Dermis blood vessel endothelial cell (primary cell): ENCODE results near the gene RGPD8. TPM values are rescaled to one million over a fixed set of nuclear protein-coding genes. Genes with fewer than 3 reads are reported as not detected.
A peak's percentile ranks its signal among the peaks of the same experiment; 100 is the strongest.
"Not testable (repeated sequence)": the region's sequence is repeated elsewhere in the genome, so short reads cannot be mapped to it uniquely, and the experiment has no call there.

Experiments
- DNase-seq: peaks from one replicate; pipeline ENCODE4 v3.0.0; 2010
- total RNA-seq: library from RNA; depleted of rRNA; stranded (reverse); fragments of >200 nt; gene quantifications from 2 replicates; pipeline ENCODE4 v1.2.3, GENCODE V29; 2014

Gene RGPD8
- total RNA-seq = 10.5 and 16.2 TPM in 2 replicates

GRCh38 chr2:112433480-112433879, at the start of gene RGPD8:
Gene RGPD8, minus strand, starts transcription at chr2:112433645. Its CDS starts 192 bp downstream, at chr2:112433453.
- DNase-seq = peak; percentile 90

DNA sequence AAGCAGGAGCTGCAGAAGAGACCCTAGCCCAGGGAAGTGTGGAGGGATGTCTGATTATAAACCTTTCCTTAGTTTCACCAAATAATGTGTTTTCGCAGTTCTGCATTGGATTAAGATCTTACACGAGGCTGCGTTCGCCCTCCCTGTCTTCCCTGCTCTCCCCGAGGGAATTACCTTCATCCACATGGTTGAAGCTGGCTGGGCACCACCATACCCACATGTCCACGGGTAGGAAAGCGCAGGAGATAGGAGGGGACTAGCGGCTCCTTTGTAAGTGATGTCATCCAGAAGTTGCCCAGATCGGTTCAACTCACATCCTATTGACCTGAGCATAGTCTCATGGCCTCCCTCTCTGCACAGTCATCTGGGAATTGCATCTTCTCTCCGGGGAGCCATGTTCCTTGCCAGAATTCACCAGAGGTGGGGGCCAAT, 49.6 kb upstream of the RGPD8 start:
- peak; percentile 67 for DNase-seq

DNA sequence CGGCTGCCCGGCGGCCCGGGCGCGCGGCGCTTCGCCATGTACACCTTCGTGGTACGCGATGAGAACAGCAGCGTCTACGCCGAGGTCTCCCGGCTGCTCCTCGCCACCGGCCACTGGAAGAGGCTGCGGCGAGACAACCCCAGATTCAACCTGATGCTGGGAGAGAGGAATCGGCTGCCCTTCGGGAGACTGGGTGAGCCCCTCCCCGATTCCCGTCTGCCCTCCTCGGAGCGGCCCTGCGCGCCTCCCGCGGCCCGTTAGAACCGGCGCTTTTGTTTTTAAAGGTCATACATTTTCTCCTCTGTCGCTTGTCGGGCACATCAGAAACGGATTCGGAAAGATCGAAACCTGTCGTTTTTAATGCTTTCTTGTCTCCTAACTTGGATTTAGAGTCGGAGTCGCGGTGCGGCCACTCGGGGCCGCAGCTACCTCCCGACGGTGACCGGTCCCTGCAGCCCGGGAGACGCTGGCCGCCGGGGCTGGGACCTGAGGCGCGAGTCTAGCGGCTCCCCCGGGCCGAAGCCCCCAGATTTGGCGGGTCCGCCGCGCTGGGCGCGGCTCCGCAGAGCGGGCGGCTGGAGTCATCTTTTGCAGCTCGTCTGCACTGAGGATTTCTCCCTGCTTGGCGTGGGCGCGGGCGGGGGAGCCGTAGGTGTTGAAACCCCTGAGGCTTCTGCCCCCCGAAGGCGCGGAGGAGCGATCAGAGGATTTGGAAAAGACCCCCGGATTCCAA, 49.0 kb upstream of the RGPD8 start:
- DNase-seq = peak; percentile 59

- DNase-seq = peak; percentile 68
Observed at GRCh38 chr2:112481528-112482233, 48.2 kb upstream of the RGPD8 start, which contains the start of gene TTL. Gene TTL, plus strand, starts transcription at chr2:112482156. Its CDS starts 189 bp downstream, at chr2:112482345.

GRCh38 chr2:112481050-112481527, 47.6 kb upstream of the RGPD8 start:
- DNase-seq = peak; percentile 90

GRCh38 chr2:112480530-112481049, 47.1 kb upstream of the RGPD8 start:
- DNase-seq = peak; percentile 7

DNA sequence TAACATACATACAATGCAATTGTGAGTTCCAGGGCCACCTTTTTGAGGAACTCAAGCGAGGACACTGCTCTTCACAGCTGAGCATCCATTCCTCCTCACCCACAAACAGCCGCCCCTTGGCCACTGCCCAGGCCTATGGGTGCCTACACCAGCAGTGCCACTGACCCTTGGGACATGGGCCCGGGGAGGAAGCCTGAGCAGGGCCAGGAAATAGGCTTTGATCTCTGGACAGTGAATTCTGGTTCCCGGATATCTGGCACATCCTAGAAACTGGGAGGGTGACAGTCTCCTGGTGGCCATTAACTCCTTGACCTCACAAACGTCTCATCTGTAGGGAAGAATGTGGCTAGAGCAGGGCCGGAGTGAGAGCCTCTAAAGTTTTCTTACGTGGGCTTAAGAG, 43.0 kb upstream of the RGPD8 start:
- no peak for DNase-seq

DNA sequence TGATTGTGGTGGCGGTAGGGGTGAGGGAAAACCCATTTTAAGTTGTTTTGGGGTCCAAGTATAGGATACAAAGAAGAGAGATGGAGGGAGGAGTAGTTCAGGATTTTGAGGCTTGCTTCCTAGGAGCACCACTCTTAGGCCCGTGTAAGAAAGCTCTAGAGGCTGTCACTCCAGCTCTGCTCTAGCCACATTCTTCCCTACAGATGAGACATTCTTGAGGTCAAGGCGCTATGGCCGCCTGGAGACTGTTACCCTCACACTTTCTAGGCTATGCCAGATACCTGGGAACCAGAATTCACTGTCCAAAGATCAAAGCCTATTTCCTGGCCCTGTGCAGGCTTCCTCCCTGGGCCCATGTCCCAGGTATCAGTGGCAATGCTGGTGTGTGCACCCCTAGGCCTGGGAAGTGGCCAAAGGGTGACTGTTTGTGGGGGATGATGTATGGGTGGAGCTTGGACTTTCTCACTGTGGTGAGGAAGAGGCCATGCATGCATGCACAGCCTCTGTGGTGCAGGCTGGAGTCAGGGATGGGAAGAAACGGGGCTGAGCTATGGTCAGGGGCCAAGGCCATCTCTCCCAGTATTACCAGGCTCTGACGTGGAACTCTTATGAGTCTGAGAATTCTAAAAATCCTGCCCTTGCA, 41.5 kb upstream of the RGPD8 start:
- no peak for DNase-seq

- DNase-seq = no peak
Observed at GRCh38 chr2:112472547-112473263, 39.3 kb upstream of the RGPD8 start.

GRCh38 chr2:112465382-112465781, 31.9 kb upstream of the RGPD8 start:
- peak; percentile 25 for DNase-seq

DNA sequence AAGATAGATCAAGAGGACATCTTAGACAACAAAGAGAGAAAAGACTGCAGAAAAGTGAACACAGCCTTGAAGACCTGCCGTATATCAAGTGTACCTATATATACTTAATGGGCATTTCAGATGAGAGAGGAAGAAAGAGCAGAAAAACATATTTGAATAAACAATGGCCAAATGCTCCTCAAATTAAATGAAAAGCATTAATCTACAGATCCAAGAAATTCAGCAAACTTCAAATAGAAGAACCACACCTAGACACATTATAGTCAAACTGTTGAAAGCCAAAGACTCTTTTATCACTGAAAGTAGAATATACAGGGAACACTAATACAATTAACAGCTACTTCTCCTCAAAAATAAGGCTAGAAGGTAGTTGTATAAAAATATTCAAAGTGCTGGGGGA, 29.8 kb upstream of the RGPD8 start:
- DNase-seq = no peak

DNA sequence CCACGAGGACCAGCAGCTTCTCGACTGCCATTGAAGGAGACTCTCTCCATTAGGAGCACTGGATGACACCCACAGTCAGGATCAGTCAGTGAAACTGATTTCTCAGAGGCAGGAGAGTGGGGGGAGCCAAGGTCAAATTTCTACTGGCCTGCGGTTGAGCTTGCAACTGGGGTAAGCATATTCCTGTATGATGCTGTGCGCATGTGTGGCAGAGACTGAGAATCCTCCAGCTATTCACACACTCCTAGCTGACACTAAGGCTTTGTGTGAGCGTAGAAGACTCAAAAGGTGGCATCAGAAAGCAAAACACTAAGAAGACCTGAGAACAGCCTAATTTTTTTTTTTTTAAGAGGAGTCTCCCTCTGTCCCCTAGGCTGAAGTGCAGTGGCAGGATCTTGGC, 28.7 kb upstream of the RGPD8 start:
- DNase-seq = no peak

DNA sequence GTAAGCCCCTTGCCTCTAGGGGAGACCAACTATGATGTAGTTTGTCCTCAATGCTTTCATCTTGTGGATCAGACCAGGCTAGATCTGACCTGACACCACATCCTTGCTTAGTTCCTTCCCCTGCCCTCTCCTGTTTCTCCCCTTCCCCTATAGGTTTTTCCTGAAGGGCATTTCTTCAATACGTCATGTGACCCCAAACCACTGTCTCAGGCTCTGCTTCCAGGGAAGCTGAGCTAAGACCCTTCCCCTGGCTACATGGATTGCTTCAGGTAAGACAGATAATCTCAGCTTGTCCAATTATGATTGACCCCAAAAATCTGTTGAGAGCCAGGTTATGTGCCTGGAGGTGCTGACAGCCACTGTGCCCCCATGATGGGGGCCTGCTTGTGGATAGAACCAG, 25.9 kb upstream of the RGPD8 start:
- no peak for DNase-seq

- DNase-seq = no peak
Observed at GRCh38 chr2:112454586-112454985, 21.1 kb upstream of the RGPD8 start.

- DNase-seq = no peak
Observed at GRCh38 chr2:112451317-112451716, 17.9 kb upstream of the RGPD8 start.

DNA sequence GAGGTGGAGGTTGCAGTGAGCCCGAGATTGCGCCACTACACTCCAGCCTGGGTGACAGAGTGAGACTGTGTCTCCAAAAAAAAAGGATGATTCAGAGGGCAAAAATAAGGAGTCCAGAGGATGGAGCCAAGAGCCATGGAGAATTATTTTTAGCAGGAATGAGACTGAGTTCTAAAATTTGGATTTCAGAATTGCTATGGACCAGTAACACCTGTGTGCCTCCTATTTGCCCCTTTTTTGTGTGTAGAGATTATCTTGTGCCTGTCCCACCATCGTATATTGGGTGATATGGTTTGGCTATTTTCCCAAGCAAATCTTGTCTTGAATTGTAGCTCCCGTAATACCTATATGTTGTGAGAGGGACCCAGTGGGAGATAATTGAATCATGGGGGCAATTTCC, 16.4 kb upstream of the RGPD8 start:
- DNase-seq = no peak

- not testable (repeated sequence) for DNase-seq
Observed at GRCh38 chr2:112444256-112444655, 10.8 kb upstream of the RGPD8 start.

DNA sequence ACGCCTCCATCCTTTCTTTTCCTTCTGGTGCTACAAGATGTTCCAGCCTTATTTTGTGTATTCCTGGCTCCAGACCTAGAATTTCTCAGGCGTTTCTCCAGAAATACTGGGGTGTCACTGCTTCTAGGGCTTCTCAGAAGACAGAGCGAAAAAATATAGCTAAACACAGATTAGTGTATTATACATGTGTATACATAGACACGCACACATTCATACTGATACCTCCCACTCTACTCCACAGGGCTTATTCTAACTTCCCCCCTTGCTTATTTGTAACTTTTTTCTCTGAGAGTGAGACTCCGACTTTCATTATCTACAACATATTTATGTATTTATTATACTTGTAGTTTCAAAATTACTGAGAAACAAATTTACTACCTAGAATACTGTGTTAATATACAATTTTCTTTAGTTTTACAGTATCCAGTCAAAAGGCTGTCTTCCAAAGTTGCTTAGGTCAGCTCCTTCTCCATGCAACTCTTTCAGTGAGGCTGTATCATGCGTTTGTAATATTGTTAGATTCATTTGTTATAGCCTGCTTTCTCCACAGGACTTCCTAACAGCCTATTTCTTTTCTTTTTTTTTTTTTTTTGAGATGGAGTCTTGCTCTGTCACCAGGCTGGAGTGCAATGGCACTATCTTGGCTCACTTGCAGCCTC, 5.3 kb upstream of the RGPD8 start:
- not testable (repeated sequence) for DNase-seq

GRCh38 chr2:112437405-112437831, 4.0 kb upstream of the RGPD8 start:
- not testable (repeated sequence) for DNase-seq

DNA sequence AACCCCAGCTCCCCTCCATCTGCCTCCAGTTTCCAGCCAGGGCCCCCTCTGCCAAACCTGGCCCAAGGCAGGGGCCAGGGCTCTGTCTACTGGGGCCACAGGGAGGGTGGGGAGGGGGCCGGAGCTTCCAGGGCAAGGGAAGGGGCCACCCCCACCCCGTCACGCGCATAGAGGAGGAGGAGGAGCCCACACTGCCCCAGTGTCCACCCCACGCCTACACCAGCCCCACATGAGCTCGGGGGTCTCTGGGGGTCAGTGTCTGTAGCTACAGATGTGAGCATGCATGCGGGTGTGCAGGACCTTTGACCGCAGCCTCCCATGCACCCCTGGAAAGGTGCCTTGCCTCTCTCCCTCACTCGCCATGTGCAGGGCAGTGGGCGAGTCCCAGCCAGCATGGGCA, 3.5 kb upstream of the RGPD8 start:
- not testable (repeated sequence) for DNase-seq

DNA sequence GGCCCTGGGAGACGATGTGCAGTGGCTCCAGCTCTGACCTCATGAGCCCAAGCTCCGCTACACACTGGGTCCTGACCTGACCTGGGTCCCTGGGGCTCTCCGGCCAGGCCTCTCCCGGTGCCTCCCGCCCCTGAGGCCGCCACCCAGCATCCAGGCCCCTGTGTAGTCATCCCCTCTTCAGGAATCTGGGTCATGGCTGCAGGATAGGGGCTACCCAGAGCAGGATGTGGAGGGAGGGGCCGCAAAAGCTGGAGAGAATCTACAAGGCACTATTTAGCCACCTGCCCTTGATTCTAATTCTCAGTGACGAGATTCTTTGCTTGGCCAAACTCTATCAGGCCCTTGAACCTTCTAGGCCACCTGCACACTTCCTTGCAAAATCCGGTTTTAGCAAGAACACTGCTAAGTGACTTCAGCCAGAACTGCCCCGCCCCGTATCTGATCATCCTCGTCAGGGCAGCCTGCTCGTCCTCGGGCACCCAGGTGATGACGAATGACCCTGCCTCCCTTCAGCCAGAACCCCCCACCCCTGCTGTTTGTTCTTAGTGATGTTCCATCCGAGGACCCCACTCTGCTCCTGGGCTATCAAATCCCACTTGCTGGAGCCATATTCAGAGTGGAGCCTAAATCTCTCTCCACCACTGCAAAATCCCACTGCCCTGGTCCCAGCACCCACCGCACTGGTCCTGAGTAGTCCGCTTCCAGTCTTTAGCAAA, 2.4 kb upstream of the RGPD8 start:
- DNase-seq = not testable (repeated sequence)
